ENCODE data around the gene ZNF281. TPM values are rescaled to one million over a fixed set of nuclear protein-coding genes. Genes with fewer than 3 reads are reported as not detected.

ZNF281 gene
- total and polyA plus RNA-seq, 4 donors = 4.9 to 18.4 (median 13.1) TPM

DNA sequence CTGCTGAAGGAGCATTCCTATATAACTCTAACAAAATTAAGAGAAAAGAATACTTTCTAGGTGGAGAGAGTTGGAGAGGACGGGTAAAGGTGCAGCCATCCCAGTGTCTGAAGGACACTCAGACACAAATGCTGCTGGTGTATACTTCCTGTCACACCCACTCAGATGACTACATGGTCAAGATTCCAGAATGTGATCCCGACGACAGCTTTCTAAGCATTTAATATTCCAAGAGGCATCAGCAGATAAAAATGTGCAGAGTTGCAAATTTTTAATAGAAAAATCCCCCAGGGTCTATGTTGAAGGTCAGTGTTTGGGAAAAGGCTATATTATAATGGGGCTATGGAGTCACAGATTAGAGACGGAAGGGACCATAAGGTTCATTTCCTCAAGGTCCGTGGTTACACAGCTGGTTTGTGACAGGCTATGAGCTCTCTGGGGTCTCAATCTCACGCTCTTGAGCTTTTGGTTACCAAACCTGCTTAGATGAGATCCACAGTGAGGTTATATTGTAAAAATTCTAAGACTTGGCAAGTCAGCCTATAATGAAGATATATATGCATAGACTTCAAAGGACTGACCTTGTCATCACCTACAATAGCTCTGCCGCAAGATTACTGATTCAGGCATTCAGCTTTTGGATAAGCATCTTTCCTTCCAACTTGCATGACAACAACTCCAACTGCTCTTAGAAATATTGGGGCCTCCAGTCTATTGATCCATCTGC is 35.1 kb downstream of the ZNF281 start:
- Histone ChIP-seq H3K27me3 (ENCODE audit: control insufficient read depth in 4 of 4, insufficient read depth in 4 of 4, low read length in 3 of 4) (no peaks in the 10 kb centered on the region), H3K4me3 (ENCODE audit: low read depth in 1 of 3, low read length in 3 of 3) (no peak overlapping the region), H3K9ac (ENCODE audit: low read depth in 1 of 2, low read length in 2 of 2) (no peak overlapping the region), H3K4me1 (ENCODE audit: control insufficient read depth in 4 of 4, insufficient read depth in 4 of 4, low read length in 3 of 4) (peaks cover 12 to 32% (median 21%) of the 10 kb centered on the region in 4 donors), H3K9me3 (ENCODE audit: control insufficient read depth in 4 of 4, low read length in 3 of 4) (no peaks in the 10 kb centered on the region), H3K27ac (ENCODE audit: low read depth in 1 of 2, low read length in 2 of 2) (no peak overlapping the region), H3K36me3 (ENCODE audit: control insufficient read depth in 4 of 4, insufficient read depth in 3 of 4, low read depth in 1 of 4, low read length in 3 of 4) (no peaks in the 10 kb centered on the region)
- TF ChIP-seq JUND (IDR thresholded peaks at IDR 0.05) (no peak), RXRA (IDR thresholded peaks at IDR 0.05) (no peak), RAD21 (IDR thresholded peaks at IDR 0.05) (no peak), FOXA2 (IDR thresholded peaks at IDR 0.05) (no peak), HNF4G (IDR thresholded peaks at IDR 0.05) (no peak), EGR1 (IDR thresholded peaks at IDR 0.05; ENCODE audit: low read depth in 2 of 2) (no peak), NR2F2 (IDR thresholded peaks at IDR 0.05) (no peak), GABPA (IDR thresholded peaks at IDR 0.05 in 1 of 2, conservative IDR thresholded peaks at IDR 0.05 in 1 of 2) (no peak), TAF1 (conservative IDR thresholded peaks at IDR 0.05) (no peak), SP1 (IDR thresholded peaks at IDR 0.05) (no peak), FOXA1 (IDR thresholded peaks at IDR 0.05) (no peak), HNF4A (conservative IDR thresholded peaks at IDR 0.05) (no peak)
- TF ChIP-seq, protein P1, sequence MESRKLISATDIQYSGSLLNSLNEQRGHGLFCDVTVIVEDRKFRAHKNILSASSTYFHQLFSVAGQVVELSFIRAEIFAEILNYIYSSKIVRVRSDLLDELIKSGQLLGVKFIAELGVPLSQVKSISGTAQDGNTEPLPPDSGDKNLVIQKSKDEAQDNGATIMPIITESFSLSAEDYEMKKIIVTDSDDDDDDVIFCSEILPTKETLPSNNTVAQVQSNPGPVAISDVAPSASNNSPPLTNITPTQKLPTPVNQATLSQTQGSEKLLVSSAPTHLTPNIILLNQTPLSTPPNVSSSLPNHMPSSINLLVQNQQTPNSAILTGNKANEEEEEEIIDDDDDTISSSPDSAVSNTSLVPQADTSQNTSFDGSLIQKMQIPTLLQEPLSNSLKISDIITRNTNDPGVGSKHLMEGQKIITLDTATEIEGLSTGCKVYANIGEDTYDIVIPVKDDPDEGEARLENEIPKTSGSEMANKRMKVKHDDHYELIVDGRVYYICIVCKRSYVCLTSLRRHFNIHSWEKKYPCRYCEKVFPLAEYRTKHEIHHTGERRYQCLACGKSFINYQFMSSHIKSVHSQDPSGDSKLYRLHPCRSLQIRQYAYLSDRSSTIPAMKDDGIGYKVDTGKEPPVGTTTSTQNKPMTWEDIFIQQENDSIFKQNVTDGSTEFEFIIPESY (IDR thresholded peaks at IDR 0.05) = no peak
- TF ChIP-seq, protein P2, sequence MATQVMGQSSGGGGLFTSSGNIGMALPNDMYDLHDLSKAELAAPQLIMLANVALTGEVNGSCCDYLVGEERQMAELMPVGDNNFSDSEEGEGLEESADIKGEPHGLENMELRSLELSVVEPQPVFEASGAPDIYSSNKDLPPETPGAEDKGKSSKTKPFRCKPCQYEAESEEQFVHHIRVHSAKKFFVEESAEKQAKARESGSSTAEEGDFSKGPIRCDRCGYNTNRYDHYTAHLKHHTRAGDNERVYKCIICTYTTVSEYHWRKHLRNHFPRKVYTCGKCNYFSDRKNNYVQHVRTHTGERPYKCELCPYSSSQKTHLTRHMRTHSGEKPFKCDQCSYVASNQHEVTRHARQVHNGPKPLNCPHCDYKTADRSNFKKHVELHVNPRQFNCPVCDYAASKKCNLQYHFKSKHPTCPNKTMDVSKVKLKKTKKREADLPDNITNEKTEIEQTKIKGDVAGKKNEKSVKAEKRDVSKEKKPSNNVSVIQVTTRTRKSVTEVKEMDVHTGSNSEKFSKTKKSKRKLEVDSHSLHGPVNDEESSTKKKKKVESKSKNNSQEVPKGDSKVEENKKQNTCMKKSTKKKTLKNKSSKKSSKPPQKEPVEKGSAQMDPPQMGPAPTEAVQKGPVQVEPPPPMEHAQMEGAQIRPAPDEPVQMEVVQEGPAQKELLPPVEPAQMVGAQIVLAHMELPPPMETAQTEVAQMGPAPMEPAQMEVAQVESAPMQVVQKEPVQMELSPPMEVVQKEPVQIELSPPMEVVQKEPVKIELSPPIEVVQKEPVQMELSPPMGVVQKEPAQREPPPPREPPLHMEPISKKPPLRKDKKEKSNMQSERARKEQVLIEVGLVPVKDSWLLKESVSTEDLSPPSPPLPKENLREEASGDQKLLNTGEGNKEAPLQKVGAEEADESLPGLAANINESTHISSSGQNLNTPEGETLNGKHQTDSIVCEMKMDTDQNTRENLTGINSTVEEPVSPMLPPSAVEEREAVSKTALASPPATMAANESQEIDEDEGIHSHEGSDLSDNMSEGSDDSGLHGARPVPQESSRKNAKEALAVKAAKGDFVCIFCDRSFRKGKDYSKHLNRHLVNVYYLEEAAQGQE (IDR thresholded peaks at IDR 0.05) = no peak
- TF ChIP-seq, protein P3, sequence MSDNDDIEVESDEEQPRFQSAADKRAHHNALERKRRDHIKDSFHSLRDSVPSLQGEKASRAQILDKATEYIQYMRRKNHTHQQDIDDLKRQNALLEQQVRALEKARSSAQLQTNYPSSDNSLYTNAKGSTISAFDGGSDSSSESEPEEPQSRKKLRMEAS (IDR thresholded peaks at IDR 0.05) = no peak
- TF ChIP-seq, protein P4, sequence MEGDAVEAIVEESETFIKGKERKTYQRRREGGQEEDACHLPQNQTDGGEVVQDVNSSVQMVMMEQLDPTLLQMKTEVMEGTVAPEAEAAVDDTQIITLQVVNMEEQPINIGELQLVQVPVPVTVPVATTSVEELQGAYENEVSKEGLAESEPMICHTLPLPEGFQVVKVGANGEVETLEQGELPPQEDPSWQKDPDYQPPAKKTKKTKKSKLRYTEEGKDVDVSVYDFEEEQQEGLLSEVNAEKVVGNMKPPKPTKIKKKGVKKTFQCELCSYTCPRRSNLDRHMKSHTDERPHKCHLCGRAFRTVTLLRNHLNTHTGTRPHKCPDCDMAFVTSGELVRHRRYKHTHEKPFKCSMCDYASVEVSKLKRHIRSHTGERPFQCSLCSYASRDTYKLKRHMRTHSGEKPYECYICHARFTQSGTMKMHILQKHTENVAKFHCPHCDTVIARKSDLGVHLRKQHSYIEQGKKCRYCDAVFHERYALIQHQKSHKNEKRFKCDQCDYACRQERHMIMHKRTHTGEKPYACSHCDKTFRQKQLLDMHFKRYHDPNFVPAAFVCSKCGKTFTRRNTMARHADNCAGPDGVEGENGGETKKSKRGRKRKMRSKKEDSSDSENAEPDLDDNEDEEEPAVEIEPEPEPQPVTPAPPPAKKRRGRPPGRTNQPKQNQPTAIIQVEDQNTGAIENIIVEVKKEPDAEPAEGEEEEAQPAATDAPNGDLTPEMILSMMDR (IDR thresholded peaks at IDR 0.05; ENCODE audit: low read depth, low read length, missing input control) = no peak
- TF ChIP-seq, protein P5, sequence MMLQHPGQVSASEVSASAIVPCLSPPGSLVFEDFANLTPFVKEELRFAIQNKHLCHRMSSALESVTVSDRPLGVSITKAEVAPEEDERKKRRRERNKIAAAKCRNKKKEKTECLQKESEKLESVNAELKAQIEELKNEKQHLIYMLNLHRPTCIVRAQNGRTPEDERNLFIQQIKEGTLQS (IDR thresholded peaks at IDR 0.05) = no peak
- DNase-seq (ENCODE audit: low spot score) = no peak
- WGBS = 74% methylated on average over 7 of the region's 7 CpGs

Data from liver (tissue), 9 donors.